Measurements from ENCODE around the gene SORCS3.

DNA sequence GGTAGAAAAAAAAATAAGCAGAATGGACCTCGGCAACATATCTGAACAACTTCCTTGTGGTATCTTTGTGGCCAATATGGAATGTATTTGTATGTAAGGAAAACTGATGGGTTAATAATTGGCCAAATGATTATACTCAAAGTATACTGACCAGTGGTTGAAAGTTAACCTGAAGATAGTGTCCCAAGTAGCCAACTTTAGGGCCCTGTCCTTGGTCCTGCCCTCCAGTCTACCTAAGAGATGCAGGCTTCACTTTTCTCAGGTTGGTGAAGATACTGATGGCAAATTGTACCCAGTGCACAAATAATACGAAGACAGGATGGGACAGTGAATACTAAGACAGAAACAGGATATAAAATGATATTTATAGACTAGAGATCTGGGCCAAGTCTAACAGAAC lies 109.2 kb downstream of the SORCS3 start:
- TF ChIP-seq, protein P1, sequence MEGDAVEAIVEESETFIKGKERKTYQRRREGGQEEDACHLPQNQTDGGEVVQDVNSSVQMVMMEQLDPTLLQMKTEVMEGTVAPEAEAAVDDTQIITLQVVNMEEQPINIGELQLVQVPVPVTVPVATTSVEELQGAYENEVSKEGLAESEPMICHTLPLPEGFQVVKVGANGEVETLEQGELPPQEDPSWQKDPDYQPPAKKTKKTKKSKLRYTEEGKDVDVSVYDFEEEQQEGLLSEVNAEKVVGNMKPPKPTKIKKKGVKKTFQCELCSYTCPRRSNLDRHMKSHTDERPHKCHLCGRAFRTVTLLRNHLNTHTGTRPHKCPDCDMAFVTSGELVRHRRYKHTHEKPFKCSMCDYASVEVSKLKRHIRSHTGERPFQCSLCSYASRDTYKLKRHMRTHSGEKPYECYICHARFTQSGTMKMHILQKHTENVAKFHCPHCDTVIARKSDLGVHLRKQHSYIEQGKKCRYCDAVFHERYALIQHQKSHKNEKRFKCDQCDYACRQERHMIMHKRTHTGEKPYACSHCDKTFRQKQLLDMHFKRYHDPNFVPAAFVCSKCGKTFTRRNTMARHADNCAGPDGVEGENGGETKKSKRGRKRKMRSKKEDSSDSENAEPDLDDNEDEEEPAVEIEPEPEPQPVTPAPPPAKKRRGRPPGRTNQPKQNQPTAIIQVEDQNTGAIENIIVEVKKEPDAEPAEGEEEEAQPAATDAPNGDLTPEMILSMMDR (IDR thresholded peaks at IDR 0.05), result no peak
- TF ChIP-seq POLR2A (IDR thresholded peaks at IDR 0.05), result no peak
